ENCODE data around the gene RPEL1.

Gene RPEL1

GRCh38 chr10:103281753-103282152 lies 36.1 kb downstream of the RPEL1 start:
- peak; percentile 4 for DNase-seq

- DNase-seq = no peak
These were observed 37.3 kb downstream of the RPEL1 start for GRCh38 chr10:103282961-103283360.

- no peak for DNase-seq
These were observed 38.5 kb downstream of the RPEL1 start for GRCh38 chr10:103284170-103284569.

- no peak for DNase-seq
These were observed 42.3 kb downstream of the RPEL1 start for GRCh38 chr10:103287992-103288391.

- no peak for DNase-seq
These were observed 45.9 kb downstream of the RPEL1 start for GRCh38 chr10:103291588-103291987.

GRCh38 chr10:103295374-103296015 lies 49.8 kb downstream of the RPEL1 start:
- no peak for DNase-seq
